ENCODE measurements around the gene PKN2.

PKN2 gene

GRCh38 chr1:88735909-88736308 is 51.8 kb downstream of the PKN2 start:
- no peak for DNase-seq (ENCODE audit: low read depth)

- peak; percentile 14 for DNase-seq (ENCODE audit: low read depth)
These were observed 52.7 kb downstream of the PKN2 start for GRCh38 chr1:88736633-88737248.

GRCh38 chr1:88737338-88737927 is 53.4 kb downstream of the PKN2 start:
- no peak for DNase-seq (ENCODE audit: low read depth)

- DNase-seq (ENCODE audit: low read depth): no peak
These were observed 56.7 kb downstream of the PKN2 start for GRCh38 chr1:88740784-88741183.

- peak; percentile 45 for DNase-seq (ENCODE audit: low read depth)
These were observed 57.3 kb downstream of the PKN2 start for GRCh38 chr1:88741413-88741812.

- DNase-seq (ENCODE audit: low read depth): no peak
These were observed 58.5 kb downstream of the PKN2 start for GRCh38 chr1:88742531-88742930.

DNA sequence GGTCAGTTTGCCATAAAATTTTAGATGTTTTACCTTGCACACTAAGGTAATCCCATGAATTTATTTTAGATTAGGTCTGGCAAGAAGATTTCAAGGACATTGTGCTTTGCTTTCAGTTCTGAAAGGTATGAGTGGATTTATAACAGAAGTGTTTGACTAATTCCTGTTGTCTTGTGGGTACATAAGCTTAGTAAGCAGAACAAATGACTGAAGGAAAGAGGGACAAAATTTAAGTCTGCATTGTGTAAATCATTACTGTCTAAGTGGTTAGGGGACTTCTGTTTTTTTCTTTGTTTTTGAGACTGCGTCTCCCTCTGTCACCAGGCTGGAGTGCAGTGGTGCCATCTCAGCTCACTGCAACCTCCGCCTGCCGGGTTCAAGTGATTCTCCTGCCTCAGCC is 60.1 kb downstream of the PKN2 start:
- DNase-seq (ENCODE audit: low read depth): no peak

DNA sequence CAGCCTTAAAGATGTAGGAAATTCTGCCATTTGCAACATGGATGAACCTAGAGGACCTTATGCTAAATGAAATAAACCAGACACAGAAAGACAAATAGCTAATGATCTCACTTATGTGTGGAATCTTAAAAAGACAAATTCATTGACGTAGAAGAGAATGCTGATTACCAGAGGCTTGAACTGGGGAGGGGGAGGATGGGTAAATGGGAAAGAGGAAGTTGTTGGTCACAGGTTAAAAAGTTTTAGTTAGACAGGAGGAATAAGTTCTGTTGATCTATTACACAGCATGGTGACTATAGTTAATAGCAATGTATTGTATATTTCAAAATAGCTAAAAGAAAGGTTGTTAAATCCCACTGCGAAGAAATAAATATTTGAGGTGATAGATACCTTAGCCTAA is 62.8 kb downstream of the PKN2 start:
- DNase-seq (ENCODE audit: low read depth): no peak

DNA sequence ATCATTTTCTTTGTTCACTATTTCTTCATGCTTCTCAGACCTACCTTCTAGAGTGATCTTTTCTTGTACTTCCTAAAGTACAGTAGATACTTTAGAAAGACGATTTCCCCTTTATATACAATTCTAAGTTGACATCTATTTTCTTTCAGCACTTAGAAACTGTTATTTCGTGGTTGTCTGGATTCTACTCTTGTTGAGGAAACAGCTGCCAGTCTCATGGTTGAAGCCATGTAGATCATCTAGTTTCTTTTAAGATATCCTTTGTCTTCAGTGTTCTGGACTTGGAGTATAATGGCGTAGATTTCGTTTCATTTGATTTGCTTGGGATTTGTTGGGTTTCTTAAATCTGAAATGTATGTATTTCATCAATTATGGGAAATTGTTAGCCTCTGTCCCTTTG is 67.6 kb downstream of the PKN2 start:
- no peak for DNase-seq (ENCODE audit: low read depth)

- DNase-seq (ENCODE audit: low read depth): no peak
These were observed 69.4 kb downstream of the PKN2 start for GRCh38 chr1:88753506-88753905.

DNA sequence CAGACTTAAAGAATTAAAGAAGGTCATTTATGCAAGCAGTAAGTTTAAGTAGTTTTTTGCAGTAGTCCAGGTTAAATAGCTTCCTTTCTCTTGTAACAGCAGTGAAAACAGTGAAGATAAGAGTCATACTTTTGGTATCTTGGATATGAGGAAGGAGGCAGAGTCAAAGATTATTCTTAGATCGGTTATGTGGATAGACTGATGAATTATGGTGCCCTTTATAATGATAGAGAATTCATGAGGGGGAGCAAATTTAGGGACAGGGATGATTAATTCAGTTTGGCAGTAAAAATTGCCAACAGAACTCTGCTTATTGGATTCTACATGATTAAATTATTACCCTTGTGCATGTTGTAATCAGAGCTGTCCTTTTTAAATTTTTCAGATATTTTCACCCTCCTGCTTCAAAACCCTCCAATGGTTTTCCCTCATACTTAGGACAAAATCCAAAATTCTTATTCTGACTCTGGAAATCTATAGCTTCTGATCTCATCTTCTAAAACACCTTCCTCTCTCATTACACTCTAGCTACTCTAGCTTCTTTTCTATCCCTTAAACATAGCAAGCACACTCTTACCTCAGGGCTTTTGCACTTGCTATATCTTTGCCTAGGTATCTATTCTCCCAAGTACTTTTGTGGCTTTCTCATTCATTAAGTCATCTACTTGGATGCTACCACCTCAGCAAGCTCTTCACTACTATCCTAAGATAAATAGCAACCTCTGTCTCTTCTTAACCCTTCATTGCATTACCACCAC is 79.8 kb downstream of the PKN2 start:
- DNase-seq (ENCODE audit: low read depth): peak; percentile 15

DNA sequence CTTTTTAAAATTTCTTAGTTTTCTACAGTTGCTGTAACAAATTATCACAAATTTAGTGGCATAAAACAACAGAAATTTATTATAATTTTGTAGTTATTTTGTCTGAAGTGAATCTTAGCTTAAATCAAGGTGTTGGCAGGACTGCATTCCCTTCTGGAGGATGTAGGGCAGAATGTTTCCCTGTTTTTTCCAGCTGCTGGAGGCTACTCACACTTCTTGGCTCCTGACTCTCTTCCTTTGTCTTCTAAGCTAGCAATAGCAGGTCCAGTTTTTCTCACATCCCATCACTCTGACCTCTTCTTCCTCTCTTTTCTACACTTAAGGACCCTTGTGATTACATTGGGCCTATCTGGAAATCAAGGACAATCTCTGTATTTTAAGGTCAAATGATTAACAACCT is 84.1 kb downstream of the PKN2 start:
- DNase-seq (ENCODE audit: low read depth): no peak

DNA sequence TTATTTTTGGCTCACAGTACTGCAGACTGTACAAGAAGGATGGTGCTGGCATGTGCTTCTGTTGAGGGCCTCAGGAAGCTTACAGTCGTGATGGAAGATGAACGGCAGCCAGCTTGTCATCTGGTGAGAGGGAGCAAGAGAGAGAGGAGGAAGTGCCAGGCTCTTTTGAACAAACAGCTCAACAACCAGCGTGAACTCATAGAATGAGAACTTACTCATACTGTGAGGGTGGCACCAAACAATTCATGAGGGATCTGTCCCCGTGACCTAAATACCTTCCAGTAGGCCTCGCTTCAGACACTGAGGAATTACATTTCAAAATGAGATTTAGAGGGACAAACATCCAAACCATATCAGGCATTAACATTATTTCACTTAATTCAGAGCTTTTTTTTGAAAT is 84.7 kb downstream of the PKN2 start:
- DNase-seq (ENCODE audit: low read depth): no peak

DNA sequence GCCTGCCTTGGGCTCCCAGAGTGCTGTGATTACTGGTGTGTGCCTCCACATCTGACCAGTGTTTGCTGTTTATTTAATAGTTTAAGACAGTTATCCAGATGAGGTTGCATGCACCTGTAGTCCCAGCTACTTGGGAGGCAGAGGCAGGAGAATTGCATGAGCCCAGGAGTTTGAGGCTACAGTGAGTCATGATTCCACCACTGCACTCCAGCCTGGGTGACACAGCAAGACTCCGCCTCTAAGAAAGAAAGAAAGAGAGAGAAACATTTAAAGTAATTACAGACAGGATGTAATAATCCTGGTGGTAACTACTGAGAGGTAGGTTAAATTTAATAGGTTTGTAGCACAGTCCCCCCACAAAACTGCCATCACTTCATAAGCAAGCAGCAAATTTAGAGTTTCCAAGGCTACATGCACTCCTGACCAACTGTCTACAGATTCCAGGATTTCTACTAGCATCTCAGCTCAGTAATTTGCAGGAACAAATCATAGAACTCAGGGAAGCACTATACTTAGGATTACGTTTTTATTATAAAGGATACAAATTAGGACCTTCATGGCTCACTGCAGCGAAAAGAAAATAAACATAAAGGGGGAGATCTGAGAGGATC is 89.6 kb downstream of the PKN2 start:
- peak; percentile 25 for DNase-seq (ENCODE audit: low read depth)

DNA sequence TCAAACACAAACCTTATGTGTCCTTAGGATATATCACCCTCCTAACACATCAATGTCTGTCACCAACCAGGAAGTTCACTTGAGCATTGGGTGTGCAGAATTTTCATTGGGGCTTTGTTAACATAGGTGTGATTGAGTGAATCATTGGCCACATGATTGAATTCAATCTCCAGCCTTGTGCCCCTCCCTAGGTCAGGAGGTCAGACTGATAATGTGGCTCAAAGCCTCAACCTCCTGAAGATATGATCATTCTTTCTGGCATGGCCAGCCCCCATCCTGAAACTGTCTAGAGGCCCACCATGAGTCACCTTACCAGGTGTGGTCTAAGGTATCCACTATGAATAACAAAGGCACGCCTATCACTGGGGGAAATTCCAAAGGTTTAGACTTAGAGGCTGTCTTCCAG is 90.1 kb downstream of the PKN2 start:
- no peak for DNase-seq (ENCODE audit: low read depth)

DNA sequence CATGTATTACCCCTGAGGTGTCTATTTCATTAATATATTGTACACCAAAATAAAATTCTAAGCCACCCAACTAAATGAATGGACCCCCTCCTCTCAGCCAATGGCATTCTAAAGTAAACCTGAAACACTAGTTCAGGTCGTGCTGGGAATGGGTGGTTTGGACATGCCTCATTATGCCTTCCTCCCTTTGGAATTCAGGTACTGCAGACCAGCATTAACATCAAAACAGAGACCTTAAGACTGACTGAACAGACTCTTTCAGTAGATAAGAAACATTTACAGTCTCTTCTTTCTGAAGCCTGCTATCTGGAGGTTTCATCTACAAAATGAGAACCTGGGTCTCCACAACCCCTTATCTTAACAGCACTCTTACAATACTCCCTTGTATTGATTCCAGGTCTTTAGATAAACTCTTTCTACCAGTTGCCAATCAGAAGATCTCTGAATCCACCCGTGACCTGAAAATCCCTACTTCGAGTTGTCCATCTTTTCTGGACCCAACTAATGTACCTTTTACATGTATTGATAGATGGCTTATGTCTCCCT is 93.6 kb downstream of the PKN2 start:
- no peak for DNase-seq (ENCODE audit: low read depth)

GRCh38 chr1:88779880-88780279 is 95.8 kb downstream of the PKN2 start:
- no peak for DNase-seq (ENCODE audit: low read depth)

DNA sequence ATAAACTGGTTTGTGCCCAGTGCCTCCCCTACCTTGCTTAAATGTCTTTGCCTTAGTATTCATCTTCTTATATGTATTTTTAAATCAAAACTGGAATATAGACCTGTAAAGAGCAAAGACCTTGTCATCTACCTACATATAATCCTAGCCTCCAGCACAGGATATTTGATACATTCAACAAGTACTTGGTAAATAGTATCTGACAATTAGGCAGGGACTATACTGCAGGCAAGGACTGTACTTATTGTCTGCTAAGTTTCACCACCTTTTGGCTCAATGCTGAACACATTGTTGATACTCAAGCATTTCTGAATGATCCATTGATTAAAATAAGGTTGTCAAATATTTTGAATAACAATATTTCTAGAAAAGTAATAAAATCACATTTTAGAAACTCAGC is 96.4 kb downstream of the PKN2 start:
- DNase-seq (ENCODE audit: low read depth): no peak

- DNase-seq (ENCODE audit: low read depth): no peak
These were observed 99.1 kb downstream of the PKN2 start for GRCh38 chr1:88783145-88783544.

DNA sequence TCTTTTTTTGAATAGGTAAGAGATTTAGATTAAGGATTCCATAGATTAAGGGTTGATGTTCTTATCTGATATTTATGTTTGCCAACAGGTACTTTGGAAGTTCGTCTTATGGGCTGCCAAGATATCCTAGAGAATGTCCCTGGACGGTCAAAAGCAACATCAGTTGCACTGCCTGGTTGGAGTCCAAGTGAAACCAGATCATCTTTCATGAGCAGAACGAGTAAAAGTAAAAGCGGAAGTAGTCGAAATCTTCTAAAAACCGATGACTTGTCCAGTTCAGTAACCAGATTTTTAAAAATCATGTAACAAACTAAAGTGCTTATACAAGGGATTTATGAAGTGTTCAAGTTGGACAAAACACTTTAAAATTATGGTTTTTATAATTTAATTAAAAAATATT is 100.5 kb downstream of the PKN2 start:
- no peak for DNase-seq (ENCODE audit: low read depth)

DNA sequence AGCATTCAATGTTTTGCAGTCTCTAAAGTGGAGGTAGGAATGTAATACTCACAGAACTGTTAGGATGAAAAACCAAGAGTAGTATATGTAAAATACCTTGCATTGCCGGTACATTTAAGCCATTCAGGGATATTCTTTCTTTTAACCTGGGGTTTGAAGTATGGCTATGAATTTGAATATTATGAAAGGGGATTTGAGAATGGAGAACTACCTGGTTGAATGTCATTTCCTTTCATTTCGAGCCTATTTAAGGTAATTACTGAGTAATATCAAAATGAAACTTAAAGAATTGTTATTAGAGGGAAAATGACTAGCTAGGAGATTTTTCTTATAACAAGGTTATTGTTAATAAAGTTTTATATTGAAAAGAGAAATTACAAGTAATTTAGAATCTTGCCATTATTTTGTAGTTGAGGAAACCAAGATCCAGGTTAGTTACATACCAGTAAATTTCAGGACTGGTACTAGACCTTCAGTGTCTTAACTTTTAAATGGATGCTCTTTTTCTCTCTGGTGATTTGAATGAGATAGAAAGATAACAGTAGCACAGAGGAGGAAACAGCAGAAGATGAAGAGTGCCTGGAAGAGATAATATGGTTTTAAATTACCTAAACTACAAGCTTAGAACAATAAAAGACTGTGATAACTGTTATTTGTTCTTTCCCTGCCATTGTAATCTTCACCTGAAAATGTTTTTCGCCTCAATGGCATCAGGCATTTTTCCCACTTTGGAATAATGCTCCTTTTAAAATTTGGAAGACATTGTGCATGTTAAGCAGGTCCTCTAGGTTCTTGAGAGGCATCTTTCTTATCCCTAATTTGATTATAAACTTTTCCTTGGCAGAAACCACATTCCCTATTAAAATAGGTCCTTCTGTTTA is 103.2 kb downstream of the PKN2 start:
- DNase-seq (ENCODE audit: low read depth): no peak

- DNase-seq (ENCODE audit: low read depth): no peak
These were observed 107.1 kb downstream of the PKN2 start for GRCh38 chr1:88791192-88791591.
